SK-N-SH (cell line): ENCODE measurements around the gene HSPB9.

ENCODE experiments used
- CTCF ChIP-seq: fragments of 200-600 bp; sonication (generic); IDR thresholded peaks from 2 replicates; pipeline ENCODE4 v1.6.1; 2017; ENCODE audit warnings: antibody characterized with exemption, mild to moderate bottlenecking, moderate library complexity
- ELF1 ChIP-seq: IDR thresholded peaks from 2 replicates; pipeline ENCODE4 v1.4.0; 2012
- JUND ChIP-seq: IDR thresholded peaks from 2 replicates; pipeline ENCODE4 v1.4.0; 2012
- POLR2AphosphoS5 ChIP-seq: IDR thresholded peaks from 2 replicates; pipeline ENCODE4 v1.6.1; 2012; ENCODE audit warnings: low read depth, low read length
- USF1 ChIP-seq: IDR thresholded peaks from 2 replicates; pipeline ENCODE4 v1.4.0; 2012; ENCODE audit warnings: low read depth, borderline replicate concordance

GRCh38 chr17:42136654-42137051 is 14.0 kb downstream of the HSPB9 start:
- TF ChIP-seq JUND = no peak
- no peak for TF ChIP-seq POLR2AphosphoS5
- TF ChIP-seq USF1 = no peak
- TF ChIP-seq CTCF = no peak
- no peak for TF ChIP-seq ELF1
